Keratinocyte (primary cell): ENCODE data around the gene IL1RAPL1. TPM values are rescaled to one million over a fixed set of nuclear protein-coding genes. Genes with fewer than 3 reads are reported as not detected.

Experiments used
- DNase-seq: peaks from one replicate; pipeline ENCODE4 v3.0.0-alpha.2; 2011; ENCODE audit warnings: low read depth, missing footprints, low spot score
- FAIRE-seq: peaks from 2 replicates; lab custom pipeline; 2011; peaks lifted over from hg19 to GRCh38; lab: Jason Lieb, UNC
- H2AFZ ChIP-seq: 2 replicates; pipeline ENCODE4 v1.6.0; 2012; ENCODE audit warnings: low read length, control low read depth, inconsistent platforms; ENCODE audit not compliant: control insufficient read depth
- H3K27ac ChIP-seq: 2 replicates; pipeline ENCODE4 v1.5.1; 2011; ENCODE audit warnings: low read length; ENCODE audit not compliant: control insufficient read depth, insufficient read depth
- H3K27me3 ChIP-seq: 3 replicates; pipeline ENCODE4 v1.6.0; 2011; ENCODE audit warnings: low read length; ENCODE audit not compliant: control insufficient read depth, insufficient read depth; ENCODE audit errors: extremely low read depth
- H3K36me3 ChIP-seq, 2 experiments: 2 replicates in 1 of 2; 3 replicates in 1 of 2; pipeline ENCODE4 v1.5.1; 2011; ENCODE audit warnings: low read length in 2 of 2, mild to moderate bottlenecking in 1 of 2; ENCODE audit not compliant: control insufficient read depth in 2 of 2, insufficient read depth in 2 of 2; ENCODE audit errors: extremely low read depth in 1 of 2
- H3K4me1 ChIP-seq: 3 replicates; pipeline ENCODE4 v1.5.1; 2011; ENCODE audit warnings: low read length; ENCODE audit not compliant: control insufficient read depth, insufficient read depth; ENCODE audit errors: extremely low read depth
- H3K4me2 ChIP-seq: 3 replicates; pipeline ENCODE4 v1.6.0; 2011; ENCODE audit warnings: low read depth, low read length; ENCODE audit not compliant: control insufficient read depth, insufficient read depth; ENCODE audit errors: extremely low read depth
- H3K4me3 ChIP-seq, 3 experiments: fragments of 200-600 bp in 1 of 3; sonication (generic) in 1 of 3; 2 replicates in 2 of 3; 3 replicates in 1 of 3; pipeline ENCODE4 v1.5.1; 2011 to 2016; ENCODE audit warnings: low read length in 3 of 3, mild to moderate bottlenecking in 3 of 3, control low read depth in 2 of 3, inconsistent platforms in 1 of 3, low read depth in 1 of 3, mixed read lengths in 1 of 3, mixed run types in 1 of 3, moderate library complexity in 1 of 3; ENCODE audit not compliant: control insufficient read depth in 2 of 3, insufficient read depth in 2 of 3; ENCODE audit errors: extremely low read depth in 1 of 3
- H3K79me2 ChIP-seq: 2 replicates; pipeline ENCODE4 v1.6.0; 2012; ENCODE audit warnings: low read length; ENCODE audit not compliant: control insufficient read depth, insufficient read depth
- H3K9ac ChIP-seq: 3 replicates; pipeline ENCODE4 v1.6.0; 2011; ENCODE audit warnings: low read length; ENCODE audit not compliant: control insufficient read depth, insufficient read depth; ENCODE audit errors: extremely low read depth
- H3K9me1 ChIP-seq: 3 replicates; pipeline ENCODE4 v1.6.0; 2011; ENCODE audit warnings: low read length; ENCODE audit not compliant: control insufficient read depth, insufficient read depth; ENCODE audit errors: extremely low read depth
- H3K9me3 ChIP-seq: 2 replicates; pipeline ENCODE4 v1.5.1; 2012; ENCODE audit warnings: low read depth, low read length; ENCODE audit not compliant: control insufficient read depth
- H4K20me1 ChIP-seq: 3 replicates; pipeline ENCODE4 v1.6.0; 2011; ENCODE audit warnings: low read length; ENCODE audit not compliant: control insufficient read depth, insufficient read depth; ENCODE audit errors: extremely low read depth
- EZH2 ChIP-seq: IDR thresholded peaks from one replicate; pipeline ENCODE4 v1.6.1; 2012; ENCODE audit warnings: inconsistent platforms, mild to moderate bottlenecking, low read length, moderate library complexity
- dilution Hi-C: fragments of 300-500 bp; cut with MboI; formaldehyde crosslinking; loops from one replicate; pipeline ENCODE4 v1.7.0; 2020; ENCODE audit warnings: low sequenced_read_pairs; ENCODE audit not compliant: extremely low pct_ligation_motif_present
- polyA plus RNA-seq, 5 experiments: library from polyadenylated mRNA; depleted of rRNA in 3 of 5; stranded (reverse) in 3 of 5; stranded (forward) in 1 of 5; unstranded in 1 of 5; fragments of >200 nt; gene quantifications; 1 replicate in 1 of 5; 2 replicates in 3 of 5; 3 replicates in 1 of 5; pipeline versions ENCODE4 v1.2.1 to v1.2.3, GENCODE V29; 2011 to 2012; ENCODE audit warnings: missing spikeins in 2 of 5, low read depth in 1 of 5, low replicate concordance in 1 of 5
- TF ChIP-seq, protein P1 (sequence below), 3 experiments: IDR thresholded peaks in 1 of 3; conservative IDR thresholded peaks in 1 of 3; optimal IDR thresholded peaks in 1 of 3; 2 replicates in 2 of 3; 3 replicates in 1 of 3; pipeline versions ENCODE3 to v1.5.1; 2011; ENCODE audit warnings: low read length in 3 of 3, mild to moderate bottlenecking in 3 of 3, moderate library complexity in 2 of 3, control low read depth in 1 of 3, inconsistent platforms in 1 of 3; ENCODE audit not compliant: insufficient read depth in 2 of 3; ENCODE audit errors: extremely low read depth in 1 of 3

The IL1RAPL1 gene
- polyA plus RNA-seq, 1 donor (not counting 4 experiments of a cell fraction or from before 2014, with no cell fraction given), result 2.8 TPM

DNA sequence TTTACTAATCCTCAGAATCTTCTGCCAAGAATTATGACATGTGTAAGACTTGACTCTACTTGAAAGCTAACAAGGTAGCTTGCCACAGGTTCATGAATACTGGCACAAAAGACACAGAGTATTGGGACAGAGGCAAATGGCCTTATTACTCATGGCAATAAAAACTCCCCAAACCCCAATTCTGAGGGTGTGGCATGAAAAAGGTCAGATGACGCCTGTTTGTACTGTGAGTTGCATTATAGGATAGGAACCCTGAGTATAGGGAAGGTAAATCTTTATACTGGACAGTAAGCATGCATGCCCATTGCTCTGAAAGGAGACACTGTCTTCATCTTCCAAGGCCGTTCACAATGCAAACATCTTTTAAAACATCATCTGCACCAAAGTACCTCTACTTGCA lies 600.0 kb downstream of the IL1RAPL1 start:
- no peak overlapping the region for H3K27ac ChIP-seq
- FAIRE-seq, result no peak
- H3K4me1 ChIP-seq, result no peaks in the 10 kb centered on the region
- no peak overlapping the region for H2AFZ ChIP-seq
- TF ChIP-seq, protein P1, sequence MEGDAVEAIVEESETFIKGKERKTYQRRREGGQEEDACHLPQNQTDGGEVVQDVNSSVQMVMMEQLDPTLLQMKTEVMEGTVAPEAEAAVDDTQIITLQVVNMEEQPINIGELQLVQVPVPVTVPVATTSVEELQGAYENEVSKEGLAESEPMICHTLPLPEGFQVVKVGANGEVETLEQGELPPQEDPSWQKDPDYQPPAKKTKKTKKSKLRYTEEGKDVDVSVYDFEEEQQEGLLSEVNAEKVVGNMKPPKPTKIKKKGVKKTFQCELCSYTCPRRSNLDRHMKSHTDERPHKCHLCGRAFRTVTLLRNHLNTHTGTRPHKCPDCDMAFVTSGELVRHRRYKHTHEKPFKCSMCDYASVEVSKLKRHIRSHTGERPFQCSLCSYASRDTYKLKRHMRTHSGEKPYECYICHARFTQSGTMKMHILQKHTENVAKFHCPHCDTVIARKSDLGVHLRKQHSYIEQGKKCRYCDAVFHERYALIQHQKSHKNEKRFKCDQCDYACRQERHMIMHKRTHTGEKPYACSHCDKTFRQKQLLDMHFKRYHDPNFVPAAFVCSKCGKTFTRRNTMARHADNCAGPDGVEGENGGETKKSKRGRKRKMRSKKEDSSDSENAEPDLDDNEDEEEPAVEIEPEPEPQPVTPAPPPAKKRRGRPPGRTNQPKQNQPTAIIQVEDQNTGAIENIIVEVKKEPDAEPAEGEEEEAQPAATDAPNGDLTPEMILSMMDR (optimal IDR thresholded peaks at IDR 0.05 in 1 of 3, IDR thresholded peaks at IDR 0.05 in 1 of 3, conservative IDR thresholded peaks at IDR 0.05 in 1 of 3; ENCODE audit: extremely low read depth in 1 of 3, insufficient read depth in 2 of 3, low read length in 3 of 3), result no peak
- H3K9ac ChIP-seq, result no peak overlapping the region
- no peaks in the 10 kb centered on the region for H3K79me2 ChIP-seq
- H3K4me2 ChIP-seq, result no peak overlapping the region
- H3K4me3 ChIP-seq, result no peak overlapping the region
- H4K20me1 ChIP-seq, result no peaks in the 10 kb centered on the region
- dilution Hi-C loops, result no loop called here
- no peak for DNase-seq
- no peaks in the 10 kb centered on the region for H3K36me3 ChIP-seq
- H3K27me3 ChIP-seq, result no peaks in the 10 kb centered on the region
- H3K9me1 ChIP-seq, result no peaks in the 10 kb centered on the region
- no peaks in the 10 kb centered on the region for H3K9me3 ChIP-seq

DNA sequence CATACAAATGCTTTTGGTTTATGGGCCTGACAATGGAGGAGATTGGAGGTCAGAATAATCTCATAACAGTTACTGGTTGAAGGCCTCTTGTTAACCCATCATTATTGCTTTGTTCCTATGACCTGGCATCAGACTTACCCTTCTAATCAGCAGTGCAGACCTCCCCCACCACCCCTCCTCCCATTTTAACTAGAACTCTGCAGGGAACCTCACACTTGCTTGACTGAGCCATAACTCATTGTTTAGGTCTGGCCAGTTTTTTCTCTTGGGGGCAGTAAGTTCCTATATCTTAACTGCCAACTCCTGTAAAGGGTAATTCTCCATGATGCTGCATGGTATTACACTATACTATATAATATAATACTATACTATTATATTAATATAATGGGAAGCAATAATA lies 609.3 kb downstream of the IL1RAPL1 start:
- Histone ChIP-seq H3K27me3 (no peaks in the 10 kb centered on the region), H3K4me1 (no peaks in the 10 kb centered on the region), H3K9ac (no peak overlapping the region), H3K4me2 (no peak overlapping the region), H3K79me2 (no peaks in the 10 kb centered on the region), H3K27ac (no peak overlapping the region), H3K9me1 (no peaks in the 10 kb centered on the region), H4K20me1 (no peaks in the 10 kb centered on the region), H3K4me3 (no peak overlapping the region), H3K36me3 (no peaks in the 10 kb centered on the region), H2AFZ (no peak overlapping the region), H3K9me3 (no peaks in the 10 kb centered on the region)
- no peak for FAIRE-seq
- no peak for TF ChIP-seq EZH2
- no peak for DNase-seq
- dilution Hi-C loops, result no loop called here

DNA sequence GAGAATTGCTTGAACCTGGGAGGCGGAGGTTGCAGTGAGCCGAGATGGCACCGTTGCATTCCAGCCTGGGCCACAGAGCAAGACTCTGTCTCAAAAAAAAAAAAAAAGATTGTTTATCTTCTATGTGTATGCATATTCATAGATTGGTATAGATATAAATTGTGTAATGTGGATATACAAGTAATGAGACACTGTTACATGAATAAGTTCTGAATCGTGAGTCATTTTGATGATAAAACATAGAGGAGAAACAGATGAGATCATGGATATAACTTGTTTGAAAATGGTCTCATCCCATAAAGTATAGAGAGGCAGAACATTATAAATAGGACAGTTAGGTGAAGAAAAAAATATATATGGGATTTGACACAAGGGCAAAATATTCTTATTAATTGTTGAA lies 628.0 kb downstream of the IL1RAPL1 start:
- Histone ChIP-seq H2AFZ (no peak overlapping the region), H3K9ac (no peak overlapping the region), H3K4me1 (no peaks in the 10 kb centered on the region), H4K20me1 (no peaks in the 10 kb centered on the region), H3K9me1 (no peaks in the 10 kb centered on the region), H3K79me2 (no peaks in the 10 kb centered on the region), H3K4me2 (no peak overlapping the region), H3K36me3 (no peaks in the 10 kb centered on the region), H3K27me3 (no peaks in the 10 kb centered on the region), H3K4me3 (no peak overlapping the region), H3K9me3 (no peaks in the 10 kb centered on the region), H3K27ac (no peak overlapping the region)
- FAIRE-seq (no peak), DNase-seq (no peak)
- dilution Hi-C loops, result no loop called here
- TF ChIP-seq EZH2, result no peak
